ENCODE measurements around the gene FCRL5. TPM values are rescaled to one million over a fixed set of nuclear protein-coding genes. Genes with fewer than 3 reads are reported as not detected.

Gene FCRL5
- total RNA-seq, 2 donors from 2014 or later = 0.16 TPM; not detected in 1

GRCh38 chr1:157466011-157466410 is 86.3 kb downstream of the FCRL5 start:
- TF ChIP-seq CTCF (IDR thresholded peaks at IDR 0.05) = no peak
- no peaks in the 10 kb centered on the region for H3K36me3 ChIP-seq
- no peak overlapping the region for H3K27ac ChIP-seq
- DNase-seq (ENCODE audit: low spot score) = no peak
- no peaks in the 10 kb centered on the region for H3K27me3 ChIP-seq
- H3K4me1 ChIP-seq = no peaks in the 10 kb centered on the region
- H3K4me3 ChIP-seq = no peak overlapping the region
- H3K9me3 ChIP-seq = no peaks in the 10 kb centered on the region

Other genes starting within 250 kb of the FCRL5 start
- gene FCRL4, start 45.6 kb upstream of the FCRL5 start, total RNA-seq = not detected
- not detected for gene FCRL3, start 148.3 kb upstream of the FCRL5 start, total RNA-seq
- not detected for gene FCRL2, start 224.6 kb upstream of the FCRL5 start, total RNA-seq

All from right atrium auricular region (tissue), 2 donors.